Thyroid gland (tissue), 4 donors: ENCODE results near the gene LRRC30. TPM values are rescaled to one million over a fixed set of nuclear protein-coding genes. Genes with fewer than 3 reads are reported as not detected.

Experiments
- DNase-seq, 2 donors: peaks; one replicate each; pipeline ENCODE4 v3.0.0-alpha.2; 2019
- H3K27ac ChIP-seq, 3 donors: fragments of 200-600 bp; sonication (generic); 1 replicate in 2 of 3; 2 replicates in 1 of 3; pipeline ENCODE4 v1.5.1; 2016 to 2019; ENCODE audit warnings: mild to moderate bottlenecking in 1 of 3, moderate library complexity in 1 of 3
- H3K27me3 ChIP-seq: fragments of 200-600 bp; sonication (generic); one replicate; pipeline ENCODE4 v1.5.1; 2019
- H3K36me3 ChIP-seq, 2 donors: fragments of 200-600 bp; sonication (generic); one replicate each; pipeline ENCODE4 v1.5.1; 2016 to 2019
- H3K4me1 ChIP-seq, 2 donors: fragments of 200-600 bp; sonication (generic); one replicate each; pipeline ENCODE4 v1.5.1; 2017 to 2019
- H3K4me3 ChIP-seq, 3 donors: fragments of 200-600 bp; sonication (generic); replicated peaks in 1 of 3; 1 replicate in 2 of 3; 2 replicates in 1 of 3; pipeline ENCODE4 v1.5.1; 2016; ENCODE audit warnings: mild to moderate bottlenecking in 1 of 3
- H3K9me3 ChIP-seq: fragments of 200-600 bp; sonication (generic); one replicate; pipeline ENCODE4 v1.5.1; 2017
- CTCF ChIP-seq, 6 experiments: fragments of 200-600 bp in 3 of 6; fragments of 450-650 bp in 3 of 6; sonication (generic) in 3 of 6; IDR thresholded peaks; one replicate each; pipeline ENCODE4 v1.5.1; 2016 to 2019; ENCODE audit warnings: antibody characterized with exemption in 6 of 6, mild to moderate bottlenecking in 2 of 6, inconsistent platforms in 1 of 6, moderate library complexity in 1 of 6
- POLR2A ChIP-seq, 2 donors: fragments of 450-650 bp; IDR thresholded peaks; one replicate each; pipeline ENCODE4 v1.6.1; 2017; ENCODE audit warnings: antibody characterized with exemption in 2 of 2, mild to moderate bottlenecking in 2 of 2, moderate library complexity in 1 of 2
- WGBS, 2 donors: methylation state at CpG; one replicate each; pipeline ENCODE4 v1.1.5; 2017; 5-methylcytosine and 5-hydroxymethylcytosine counted together
- intact Hi-C: fragments of 100-400 bp; cut with DNase I; formaldehyde crosslinking; loops from one replicate; pipeline ENCODE4 v1.15.1; 2023
- total RNA-seq, 4 donors: library from RNA; depleted of rRNA; stranded (reverse); fragments of >200 nt; gene quantifications; one replicate each; pipeline ENCODE4 v1.2.3, GENCODE V29; 2016

Gene LRRC30
- total RNA-seq, 4 donors from 2014 or later = not detected

DNA sequence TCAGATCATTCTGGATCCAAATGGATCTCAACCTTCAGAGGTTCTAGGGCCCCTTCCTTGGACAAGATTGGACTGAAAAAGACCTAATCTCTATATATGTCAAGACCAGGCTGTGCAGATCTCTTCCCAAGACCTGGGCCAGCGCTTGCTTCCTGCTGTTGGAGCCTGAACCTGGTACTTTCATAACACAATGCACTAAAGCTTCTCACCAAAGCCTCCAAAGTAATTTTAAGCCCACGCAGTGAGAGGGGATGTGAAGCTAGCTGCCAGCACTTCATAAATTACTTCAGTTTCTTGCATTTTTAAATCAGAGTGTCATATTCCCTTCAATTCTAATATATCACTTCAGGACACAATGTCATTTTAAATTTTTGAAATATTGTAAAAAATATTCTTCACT is 50.7 kb downstream of the LRRC30 start:
- no peaks in the 10 kb centered on the region for H3K9me3 ChIP-seq
- 77 to 88% methylated on average over 2 of the region's 2 CpGs for WGBS, 2 donors
- no peaks in the 10 kb centered on the region for H3K27me3 ChIP-seq
- no peak overlapping the region for H3K27ac ChIP-seq
- no peak overlapping the region for H3K4me3 ChIP-seq
- no peaks in the 10 kb centered on the region for H3K4me1 ChIP-seq
- intact Hi-C loops = no loop called here
- no peak for TF ChIP-seq CTCF (IDR thresholded peaks at IDR 0.05)
- TF ChIP-seq POLR2A (IDR thresholded peaks at IDR 0.05) = no peak
- H3K36me3 ChIP-seq = no peaks in the 10 kb centered on the region
- DNase-seq = no peak

Other genes starting within 250 kb of the LRRC30 start
- 10 to 100 TPM in 3 of 4 donors, 1 to 10 TPM in 1; 4.2 to 20.7 (median 15.2) TPM for gene LAMA1, start 113.3 kb upstream of the LRRC30 start, total RNA-seq